Mononuclear cell (primary cell): Measurements from ENCODE around the gene PFN2. TPM values are rescaled to one million over a fixed set of nuclear protein-coding genes. Genes with fewer than 3 reads are reported as not detected.
"Not testable (repeated sequence)": the region's sequence is repeated elsewhere in the genome, so short reads cannot be mapped to it uniquely, and the experiment has no call there.

ENCODE experiments used
- H3K27me3 ChIP-seq: 2 replicates; pipeline ENCODE4 v1.6.0; 2011; ENCODE audit warnings: low read length, control low read depth; ENCODE audit not compliant: insufficient read depth
- H3K4me1 ChIP-seq: 2 replicates; pipeline ENCODE4 v1.5.1; 2011; ENCODE audit warnings: mild to moderate bottlenecking, low read length, control low read depth; ENCODE audit not compliant: insufficient read depth
- H3K4me3 ChIP-seq: 2 replicates; pipeline ENCODE4 v1.5.1; 2011; ENCODE audit warnings: mild to moderate bottlenecking, low read length, moderate library complexity
- H3K9me3 ChIP-seq: 2 replicates; pipeline ENCODE4 v1.5.1; 2011; ENCODE audit warnings: low read depth, mild to moderate bottlenecking, control low read depth, low read length
- total RNA-seq: library from RNA; depleted of rRNA; stranded (reverse); fragments of >200 nt; gene quantifications from one replicate; pipeline ENCODE4 v1.2.3, GENCODE V29; 2012

PFN2 gene
- total RNA-seq = 9.4 TPM

GRCh38 chr3:149970716-149971402, at the start of gene PFN2:
TSS of gene PFN2 (minus strand) at chr3:149970895. CDS start at chr3:149970856, 39 bp downstream.
- Histone ChIP-seq H3K4me3 (peak within 1 kb of the TSS; percentile 46), H3K9me3 (no peaks in the 10 kb centered on the region), H3K4me1 (peaks cover 18% of the 10 kb centered on the region), H3K27me3 (peaks cover 68% of the 10 kb centered on the region)

GRCh38 chr3:150015901-150016300, 45.2 kb upstream of the PFN2 start:
- Histone ChIP-seq H3K4me3 (no peak overlapping the region), H3K4me1 (no peaks in the 10 kb centered on the region), H3K9me3 (no peaks in the 10 kb centered on the region), H3K27me3 (no peaks in the 10 kb centered on the region)

GRCh38 chr3:150014782-150015181, 44.1 kb upstream of the PFN2 start:
- Histone ChIP-seq H3K27me3 (no peaks in the 10 kb centered on the region), H3K4me3 (no peak overlapping the region), H3K4me1 (no peaks in the 10 kb centered on the region), H3K9me3 (no peaks in the 10 kb centered on the region)

- H3K4me3 ChIP-seq = no peak overlapping the region
- H3K9me3 ChIP-seq = no peaks in the 10 kb centered on the region
- H3K4me1 ChIP-seq = no peaks in the 10 kb centered on the region
- H3K27me3 ChIP-seq = no peaks in the 10 kb centered on the region
These were observed 43.1 kb upstream of the PFN2 start for GRCh38 chr3:150013801-150014200.

GRCh38 chr3:150006794-150007193, 36.1 kb upstream of the PFN2 start:
- Histone ChIP-seq H3K9me3 (no peaks in the 10 kb centered on the region), H3K4me3 (no peak overlapping the region), H3K27me3 (no peaks in the 10 kb centered on the region), H3K4me1 (no peaks in the 10 kb centered on the region)

GRCh38 chr3:150005243-150006112, 34.8 kb upstream of the PFN2 start:
- H3K27me3 ChIP-seq = no peaks in the 10 kb centered on the region
- no peak overlapping the region for H3K4me3 ChIP-seq
- H3K4me1 ChIP-seq = no peaks in the 10 kb centered on the region
- H3K9me3 ChIP-seq = no peaks in the 10 kb centered on the region

- peaks cover 7% of the 10 kb centered on the region for H3K9me3 ChIP-seq
- no peak overlapping the region for H3K4me3 ChIP-seq
- no peaks in the 10 kb centered on the region for H3K4me1 ChIP-seq
- H3K27me3 ChIP-seq = no peaks in the 10 kb centered on the region
These were observed 29.9 kb upstream of the PFN2 start for GRCh38 chr3:150000641-150001040.

GRCh38 chr3:149999421-149999820, 28.7 kb upstream of the PFN2 start:
- H3K4me3 ChIP-seq = no peak overlapping the region

GRCh38 chr3:149998946-149999345, 28.3 kb upstream of the PFN2 start:
- Histone ChIP-seq H3K4me1 (no peaks in the 10 kb centered on the region), H3K4me3 (no peak overlapping the region), H3K9me3 (peaks cover 22% of the 10 kb centered on the region), H3K27me3 (peaks cover 3% of the 10 kb centered on the region)

More at GRCh38 chr3:149999421-149999820, 28.7 kb upstream of the PFN2 start:
- Histone ChIP-seq H3K4me1 (no peaks in the 10 kb centered on the region), H3K9me3 (peaks cover 18% of the 10 kb centered on the region), H3K27me3 (peaks cover 3% of the 10 kb centered on the region)

- Histone ChIP-seq H3K27me3 (peaks cover 7% of the 10 kb centered on the region), H3K9me3 (peaks cover 22% of the 10 kb centered on the region), H3K4me1 (no peaks in the 10 kb centered on the region), H3K4me3 (no peak overlapping the region)
These were observed 21.8 kb upstream of the PFN2 start for GRCh38 chr3:149992416-149993058.

GRCh38 chr3:149990423-149990948, 19.8 kb upstream of the PFN2 start:
- H3K9me3 ChIP-seq = peaks cover 13% of the 10 kb centered on the region
- H3K4me3 ChIP-seq = no peak overlapping the region
- H3K27me3 ChIP-seq = peaks cover 7% of the 10 kb centered on the region
- no peaks in the 10 kb centered on the region for H3K4me1 ChIP-seq

- Histone ChIP-seq H3K4me1 (no peaks in the 10 kb centered on the region), H3K27me3 (peaks cover 4% of the 10 kb centered on the region), H3K4me3 (no peak overlapping the region), H3K9me3 (peaks cover 2% of the 10 kb centered on the region)
These were observed 18.6 kb upstream of the PFN2 start for GRCh38 chr3:149989307-149989706.

GRCh38 chr3:149983628-149984027, 12.9 kb upstream of the PFN2 start:
- Histone ChIP-seq H3K4me1 (no peaks in the 10 kb centered on the region), H3K9me3 (no peaks in the 10 kb centered on the region), H3K4me3 (no peak overlapping the region), H3K27me3 (peaks cover 4% of the 10 kb centered on the region)

GRCh38 chr3:149983053-149983452, 12.4 kb upstream of the PFN2 start:
- H3K27me3 ChIP-seq, H3K4me1 ChIP-seq, H3K9me3 ChIP-seq, H3K4me3 ChIP-seq: not testable (repeated sequence)

- H3K4me1 ChIP-seq, H3K9me3 ChIP-seq, H3K27me3 ChIP-seq, H3K4me3 ChIP-seq: not testable (repeated sequence)
These were observed 11.3 kb upstream of the PFN2 start for GRCh38 chr3:149981979-149982378.
